H9 (cell line): ENCODE data around the gene UBA5. TPM values are rescaled to one million over a fixed set of nuclear protein-coding genes. Genes with fewer than 3 reads are reported as not detected.

ENCODE experiments used
- DNase-seq: peaks from one replicate; pipeline ENCODE4 v3.0.0-alpha.2; 2017
- H2AFZ ChIP-seq: one replicate; pipeline ENCODE4 v1.6.1; 2013; ENCODE audit warnings: mild to moderate bottlenecking, low read length, control low read depth, moderate library complexity
- H2AK5ac ChIP-seq: 2 replicates; pipeline ENCODE4 v1.6.1; 2013; ENCODE audit warnings: low read length, control low read depth, mixed read lengths; ENCODE audit not compliant: insufficient read length
- H2BK120ac ChIP-seq: one replicate; pipeline ENCODE4 v1.6.1; 2013; ENCODE audit warnings: low read depth, mild to moderate bottlenecking, low read length, control low read depth, inconsistent platforms; ENCODE audit not compliant: poor library complexity, severe bottlenecking
- H2BK12ac ChIP-seq: 2 replicates; pipeline ENCODE4 v1.6.1; 2013; ENCODE audit warnings: low read length, control low read depth, mixed read lengths, low read depth; ENCODE audit not compliant: insufficient read length
- H2BK15ac ChIP-seq: 2 replicates; pipeline ENCODE4 v1.6.1; 2013; ENCODE audit warnings: low read depth, low read length, control low read depth
- H2BK20ac ChIP-seq: one replicate; pipeline ENCODE4 v1.6.1; 2013; ENCODE audit warnings: low read depth, mild to moderate bottlenecking, low read length, control low read depth, inconsistent platforms; ENCODE audit not compliant: poor library complexity, severe bottlenecking
- H2BK5ac ChIP-seq: 2 replicates; pipeline ENCODE4 v1.6.1; 2013; ENCODE audit warnings: low read length, control low read depth, mixed read lengths; ENCODE audit not compliant: insufficient read length
- H3K14ac ChIP-seq: 2 replicates; pipeline ENCODE4 v1.6.1; 2013; ENCODE audit warnings: low read length, control low read depth; ENCODE audit not compliant: insufficient read depth
- H3K18ac ChIP-seq: 2 replicates; pipeline ENCODE4 v1.6.1; 2013; ENCODE audit warnings: low read depth, mild to moderate bottlenecking, mixed read lengths, low read length, control low read depth; ENCODE audit not compliant: insufficient read length
- H3K23ac ChIP-seq: 2 replicates; pipeline ENCODE4 v1.6.1; 2013; ENCODE audit warnings: low read length, control low read depth, mixed read lengths, low read depth; ENCODE audit not compliant: insufficient read length
- H3K23me2 ChIP-seq: 2 replicates; pipeline ENCODE4 v1.6.1; 2013; ENCODE audit warnings: low read depth, mild to moderate bottlenecking, mixed read lengths, low read length, control low read depth; ENCODE audit not compliant: insufficient read length, poor library complexity, severe bottlenecking
- H3K27ac ChIP-seq: 2 replicates; pipeline ENCODE4 v1.5.1; 2013; ENCODE audit warnings: low read length, control low read depth, mixed read lengths, low read depth; ENCODE audit not compliant: insufficient read length
- H3K27me3 ChIP-seq: 2 replicates; pipeline ENCODE4 v1.6.1; 2013; ENCODE audit warnings: low read length, control low read depth, inconsistent platforms; ENCODE audit not compliant: insufficient read depth
- H3K4ac ChIP-seq: 2 replicates; pipeline ENCODE4 v1.6.1; 2013; ENCODE audit warnings: low read depth, mild to moderate bottlenecking, control low read depth, inconsistent platforms, low read length, moderate library complexity
- H3K4me1 ChIP-seq: 2 replicates; pipeline ENCODE4 v1.6.1; 2013; ENCODE audit warnings: low read length, control low read depth, inconsistent platforms; ENCODE audit not compliant: insufficient read depth
- H3K4me2 ChIP-seq: 2 replicates; pipeline ENCODE4 v1.6.1; 2013; ENCODE audit warnings: low read length, control low read depth, mixed read lengths; ENCODE audit not compliant: insufficient read length, insufficient read depth
- H3K56ac ChIP-seq: 2 replicates; pipeline ENCODE4 v1.6.1; 2013; ENCODE audit warnings: low read depth, mild to moderate bottlenecking, mixed read lengths, low read length, control low read depth; ENCODE audit not compliant: insufficient read length
- H3K79me1 ChIP-seq: 2 replicates; pipeline ENCODE4 v1.6.1; 2013; ENCODE audit warnings: low read depth, mild to moderate bottlenecking, moderate library complexity, low read length, control low read depth, inconsistent platforms; ENCODE audit not compliant: insufficient read depth, poor library complexity, severe bottlenecking
- H3K79me2 ChIP-seq: 2 replicates; pipeline ENCODE4 v1.6.1; 2013; ENCODE audit warnings: low read length, control low read depth, inconsistent platforms; ENCODE audit not compliant: insufficient read depth
- H3K9ac ChIP-seq: 2 replicates; pipeline ENCODE4 v1.6.1; 2013; ENCODE audit warnings: low read length, control low read depth, mixed read lengths; ENCODE audit not compliant: insufficient read length; ENCODE audit errors: extremely low read depth
- H3K9me3 ChIP-seq: one replicate; pipeline ENCODE4 v1.6.1; 2013; ENCODE audit warnings: low read depth, low read length, inconsistent platforms; ENCODE audit not compliant: control insufficient read depth
- H3T11ph ChIP-seq: one replicate; pipeline ENCODE4 v1.6.1; 2013; ENCODE audit warnings: mild to moderate bottlenecking, low read length, control low read depth, inconsistent platforms
- H4K20me1 ChIP-seq: one replicate; pipeline ENCODE4 v1.6.1; 2013; ENCODE audit not compliant: control insufficient read depth, insufficient read length, insufficient read depth
- H4K5ac ChIP-seq: 2 replicates; pipeline ENCODE4 v1.6.1; 2013; ENCODE audit warnings: low read depth, mild to moderate bottlenecking, mixed read lengths, low read length, control low read depth; ENCODE audit not compliant: insufficient read length
- H4K8ac ChIP-seq: replicated peaks from 2 replicates; pipeline ENCODE4 v1.6.1; 2013; ENCODE audit warnings: low read length, control low read depth, mixed read lengths, low read depth; ENCODE audit not compliant: insufficient read length
- H4K91ac ChIP-seq: 2 replicates; pipeline ENCODE4 v1.6.1; 2013; ENCODE audit warnings: low read depth, mild to moderate bottlenecking, moderate library complexity, mixed read lengths, low read length, control low read depth; ENCODE audit not compliant: insufficient read length
- H3K27ac Mint-ChIP-seq, 3 experiments: 2 replicates in 2 of 3; 3 replicates in 1 of 3; pipeline ENCODE4 v1.8.0; 2020 to 2021; ENCODE audit warnings: mixed read lengths in 3 of 3, mild to moderate bottlenecking in 1 of 3, moderate library complexity in 1 of 3
- H3K27me3 Mint-ChIP-seq: 2 replicates; pipeline ENCODE4 v1.8.0; 2021; ENCODE audit warnings: low read depth, mild to moderate bottlenecking, moderate library complexity, mixed read lengths
- H3K36me3 Mint-ChIP-seq, 3 experiments: 2 replicates in 2 of 3; 3 replicates in 1 of 3; pipeline ENCODE4 v1.8.0; 2020 to 2021; ENCODE audit warnings: low read depth in 3 of 3, mixed read lengths in 3 of 3; ENCODE audit not compliant: insufficient read depth in 1 of 3
- H3K4me1 Mint-ChIP-seq, 2 experiments: 2 replicates each; pipeline ENCODE4 v1.8.0; 2020; ENCODE audit warnings: mixed read lengths in 2 of 2
- H3K4me3 Mint-ChIP-seq, 2 experiments: 2 replicates in 1 of 2; 3 replicates in 1 of 2; pipeline ENCODE4 v1.8.0; 2020 to 2021; ENCODE audit warnings: mild to moderate bottlenecking in 2 of 2, mixed read lengths in 2 of 2, moderate library complexity in 1 of 2
- H3K9me3 Mint-ChIP-seq, 2 experiments: 2 replicates in 1 of 2; 3 replicates in 1 of 2; pipeline ENCODE4 v1.8.0; 2020; ENCODE audit warnings: mild to moderate bottlenecking in 2 of 2, mixed read lengths in 2 of 2, moderate library complexity in 1 of 2
- WGBS: extraction: QIAGEN DNeasy Blood & Tissue Kit; methylation state at CpG from one replicate; pipeline ENCODE4 v1.1.7; 2013; ENCODE audit warnings: missing lambda C conversion rate, low lambda C conversion rate, mixed read lengths; ENCODE audit not compliant: insufficient read length; ENCODE audit errors: extremely low coverage; 5-methylcytosine and 5-hydroxymethylcytosine counted together
- total RNA-seq: library from RNA; stranded (reverse); gene quantifications from 2 replicates; pipeline ENCODE4 v1.2.1, GENCODE V29; 2021
- TF ChIP-seq, protein P1 (sequence below): fragments of 200-600 bp; sonication (generic); conservative IDR thresholded peaks from 3 replicates; pipeline ENCODE4 v1.8.0; 2021; ENCODE audit warnings: antibody characterized with exemption, mild to moderate bottlenecking

UBA5 gene
- total RNA-seq, 1 experiment from 2014 or later, result 37.7 TPM

DNA sequence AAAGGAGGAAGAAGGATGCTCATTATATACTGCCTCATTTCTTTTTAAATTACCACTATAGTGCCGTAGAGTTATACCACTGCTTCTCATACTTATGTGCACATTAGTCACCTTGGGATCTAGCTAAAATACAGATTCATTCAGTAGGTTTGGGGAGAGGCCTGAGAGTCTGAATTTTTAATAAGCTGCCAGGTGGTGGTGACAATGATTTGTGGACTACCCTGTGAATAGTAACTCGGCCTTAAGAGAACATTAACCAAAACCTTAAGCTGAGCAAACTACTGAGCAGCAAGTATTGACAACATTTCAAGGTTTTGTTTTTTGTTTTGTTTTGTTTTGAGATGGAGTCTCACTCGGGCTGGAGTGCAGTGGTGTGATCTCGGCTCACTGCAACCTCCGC lies 19.8 kb downstream of the UBA5 start:
- Histone ChIP-seq H2BK12ac (no peak overlapping the region), H3K27me3 (no peaks in the 10 kb centered on the region), H3K9ac (no peak overlapping the region), H3K23me2 (no peaks in the 10 kb centered on the region), H3K9me3 (no peaks in the 10 kb centered on the region), H3K56ac (no peak overlapping the region), H3K27ac (no peak overlapping the region), H3K23ac (no peak overlapping the region), H2BK120ac (no peak overlapping the region), H4K8ac (no peak overlapping the region), H3K79me2 (no peaks in the 10 kb centered on the region), H4K5ac (no peak overlapping the region), H2AK5ac (no peak overlapping the region), H2BK15ac (no peak overlapping the region), H3K18ac (no peak overlapping the region), H3K4me2 (no peak overlapping the region), H3K79me1 (no peaks in the 10 kb centered on the region), H2BK5ac (no peak overlapping the region), H2BK20ac (no peak overlapping the region), H4K91ac (no peak overlapping the region), H4K20me1 (no peaks in the 10 kb centered on the region), H3K14ac (no peak overlapping the region), H3K4me1 (no peaks in the 10 kb centered on the region), H2AFZ (no peak overlapping the region), H3T11ph (no peak overlapping the region), H3K4ac (no peak overlapping the region)
- H3K27me3 Mint-ChIP-seq, result no peaks in the 10 kb centered on the region
- H3K36me3 Mint-ChIP-seq, result peaks cover 0 to 54% (median 31%) of the 10 kb centered on the region in 3 experiments; a peak in 6 of 7 replicates
- no peak overlapping the region for H3K27ac Mint-ChIP-seq
- TF ChIP-seq, protein P1, sequence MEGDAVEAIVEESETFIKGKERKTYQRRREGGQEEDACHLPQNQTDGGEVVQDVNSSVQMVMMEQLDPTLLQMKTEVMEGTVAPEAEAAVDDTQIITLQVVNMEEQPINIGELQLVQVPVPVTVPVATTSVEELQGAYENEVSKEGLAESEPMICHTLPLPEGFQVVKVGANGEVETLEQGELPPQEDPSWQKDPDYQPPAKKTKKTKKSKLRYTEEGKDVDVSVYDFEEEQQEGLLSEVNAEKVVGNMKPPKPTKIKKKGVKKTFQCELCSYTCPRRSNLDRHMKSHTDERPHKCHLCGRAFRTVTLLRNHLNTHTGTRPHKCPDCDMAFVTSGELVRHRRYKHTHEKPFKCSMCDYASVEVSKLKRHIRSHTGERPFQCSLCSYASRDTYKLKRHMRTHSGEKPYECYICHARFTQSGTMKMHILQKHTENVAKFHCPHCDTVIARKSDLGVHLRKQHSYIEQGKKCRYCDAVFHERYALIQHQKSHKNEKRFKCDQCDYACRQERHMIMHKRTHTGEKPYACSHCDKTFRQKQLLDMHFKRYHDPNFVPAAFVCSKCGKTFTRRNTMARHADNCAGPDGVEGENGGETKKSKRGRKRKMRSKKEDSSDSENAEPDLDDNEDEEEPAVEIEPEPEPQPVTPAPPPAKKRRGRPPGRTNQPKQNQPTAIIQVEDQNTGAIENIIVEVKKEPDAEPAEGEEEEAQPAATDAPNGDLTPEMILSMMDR, result no peak
- WGBS, result no CpG with 5 or more reads among the region's 5 CpGs
- H3K4me3 Mint-ChIP-seq, result no peak overlapping the region
- DNase-seq, result no peak
- H3K9me3 Mint-ChIP-seq, result no peaks in the 10 kb centered on the region
- no peaks in the 10 kb centered on the region for H3K4me1 Mint-ChIP-seq
